Adrenal gland (tissue), 5 donors: ENCODE measurements around the gene ISX.

Experiments used
- CTCF ChIP-seq, 6 experiments: fragments of 450-650 bp in 4 of 6; fragments of 200-600 bp in 2 of 6; sonication (generic) in 1 of 6; IDR thresholded peaks; 1 replicate in 5 of 6; 2 replicates in 1 of 6; pipeline versions ENCODE4 v1.5.1 to v1.8.0; 2016 to 2021; ENCODE audit warnings: antibody characterized with exemption in 6 of 6, mild to moderate bottlenecking in 2 of 6, moderate library complexity in 1 of 6
- POLR2A ChIP-seq, 2 donors: fragments of 450-650 bp; IDR thresholded peaks; one replicate each; pipeline ENCODE4 v1.6.1; 2017; ENCODE audit warnings: antibody characterized with exemption in 2 of 2, mild to moderate bottlenecking in 2 of 2, moderate library complexity in 1 of 2
- donor health status: DM: no; HTN: no; CAD: no.

GRCh38 chr22:35039625-35040024 lies 26.3 kb upstream of the ISX start:
- TF ChIP-seq POLR2A (IDR thresholded peaks at IDR 0.05) (no peak), CTCF (IDR thresholded peaks at IDR 0.05) (no peak)
